Gastroesophageal sphincter (tissue), 3 donors: ENCODE results near the gene ROBO1.

Source experiments
- EP300 ChIP-seq: sonication (generic); formaldehyde crosslinking; IDR thresholded peaks from one replicate; pipeline ENCODE4 v1.6.1; 2017; ENCODE audit warnings: antibody characterized with exemption, mild to moderate bottlenecking
- TF ChIP-seq, protein P1 (sequence below), 4 experiments: fragments of 200-600 bp in 2 of 4; fragments of 450-650 bp in 2 of 4; sonication (generic) in 1 of 4; IDR thresholded peaks; one replicate each; pipeline ENCODE4 v1.5.1; 2017 to 2019; ENCODE audit warnings: antibody characterized with exemption in 4 of 4, mild to moderate bottlenecking in 2 of 4, moderate library complexity in 2 of 4

DNA sequence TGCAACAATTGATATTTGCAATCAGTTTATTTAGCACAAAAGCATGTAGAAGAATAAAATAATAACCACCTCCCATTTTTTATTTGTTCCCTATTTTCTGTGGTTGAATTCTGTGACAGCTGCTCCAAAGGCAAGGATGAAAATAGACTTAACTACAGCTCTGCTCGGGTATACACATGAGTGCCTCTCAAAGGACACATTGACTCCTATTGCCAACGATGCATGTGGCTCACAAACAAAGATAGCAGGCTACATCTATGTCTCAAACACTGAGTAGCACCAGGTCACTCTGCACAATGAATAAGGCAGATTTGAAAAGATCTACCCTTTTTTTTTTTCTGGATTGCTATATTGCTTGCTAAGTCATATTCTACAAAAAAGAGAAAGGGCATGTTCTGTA is 612.9 kb downstream of the ROBO1 start:
- no peak for TF ChIP-seq EP300
- TF ChIP-seq, protein P1, sequence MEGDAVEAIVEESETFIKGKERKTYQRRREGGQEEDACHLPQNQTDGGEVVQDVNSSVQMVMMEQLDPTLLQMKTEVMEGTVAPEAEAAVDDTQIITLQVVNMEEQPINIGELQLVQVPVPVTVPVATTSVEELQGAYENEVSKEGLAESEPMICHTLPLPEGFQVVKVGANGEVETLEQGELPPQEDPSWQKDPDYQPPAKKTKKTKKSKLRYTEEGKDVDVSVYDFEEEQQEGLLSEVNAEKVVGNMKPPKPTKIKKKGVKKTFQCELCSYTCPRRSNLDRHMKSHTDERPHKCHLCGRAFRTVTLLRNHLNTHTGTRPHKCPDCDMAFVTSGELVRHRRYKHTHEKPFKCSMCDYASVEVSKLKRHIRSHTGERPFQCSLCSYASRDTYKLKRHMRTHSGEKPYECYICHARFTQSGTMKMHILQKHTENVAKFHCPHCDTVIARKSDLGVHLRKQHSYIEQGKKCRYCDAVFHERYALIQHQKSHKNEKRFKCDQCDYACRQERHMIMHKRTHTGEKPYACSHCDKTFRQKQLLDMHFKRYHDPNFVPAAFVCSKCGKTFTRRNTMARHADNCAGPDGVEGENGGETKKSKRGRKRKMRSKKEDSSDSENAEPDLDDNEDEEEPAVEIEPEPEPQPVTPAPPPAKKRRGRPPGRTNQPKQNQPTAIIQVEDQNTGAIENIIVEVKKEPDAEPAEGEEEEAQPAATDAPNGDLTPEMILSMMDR (IDR thresholded peaks at IDR 0.05) = no peak
